PC-3 (cell line): ENCODE data around the gene SLC25A12. TPM values are rescaled to one million over a fixed set of nuclear protein-coding genes. Genes with fewer than 3 reads are reported as not detected.
A peak's percentile ranks its signal among the peaks of the same experiment; 100 is the strongest.

ENCODE experiments used
- ATAC-seq: fragments of 200-7000 bp; cut with Tn5 transposase; 2 replicates; pipeline ENCODE4 v1.9.1; 2020; ENCODE audit warnings: mild to moderate bottlenecking, moderate library complexity
- BruUV-seq: library from RNA; stranded (reverse); fragments of 400-500 nt; replicated peaks from 2 replicates; lab custom pipeline; 2021; lab: Mats Ljungman, UMichigan
- CTCF ChIA-PET: fragments of 300-600 bp; sonication (Branson Sonifier 250); formaldehyde crosslinking; loops from one replicate; lab custom pipeline; 2022; ENCODE audit warnings: antibody characterized with exemption; lab: Charles Lee
- POLR2A ChIA-PET: fragments of 300-600 bp; sonication (Branson Sonifier 250); formaldehyde crosslinking; loops from one replicate; lab custom pipeline; 2022; ENCODE audit warnings: antibody characterized with exemption; ENCODE audit not compliant: unreplicated experiment; lab: Charles Lee
- DNase-seq: peaks from one replicate; pipeline ENCODE4 v3.0.0-alpha.2; 2015
- H2AFZ ChIP-seq: fragments of 300-600 bp; sonication (generic); 2 replicates; pipeline ENCODE4 v1.6.0; 2016; ENCODE audit warnings: antibody characterized with exemption, low read length
- H3F3A ChIP-seq: fragments of 300-600 bp; sonication (generic); one replicate; pipeline ENCODE4 v1.6.0; 2017; ENCODE audit warnings: antibody characterized with exemption, low read length, control low read depth, mild to moderate bottlenecking; ENCODE audit not compliant: unreplicated experiment
- H3K27ac ChIP-seq: fragments of 300-600 bp; sonication (generic); 2 replicates; pipeline ENCODE4 v1.5.1; 2016; ENCODE audit warnings: mild to moderate bottlenecking, low read length
- H3K27me3 ChIP-seq: fragments of 300-600 bp; sonication (generic); 2 replicates; pipeline ENCODE4 v1.6.1; 2016; ENCODE audit warnings: low read length, mixed read lengths
- H3K36me3 ChIP-seq: fragments of 300-600 bp; sonication (generic); 2 replicates; pipeline ENCODE4 v1.6.1; 2016; ENCODE audit warnings: low read depth, mixed run types, low read length, mixed read lengths
- H3K4me1 ChIP-seq: fragments of 300-600 bp; sonication (generic); 2 replicates; pipeline ENCODE4 v1.5.1; 2016; ENCODE audit warnings: low read length; ENCODE audit not compliant: insufficient read depth
- H3K4me2 ChIP-seq: fragments of 300-600 bp; sonication (generic); 2 replicates; pipeline ENCODE4 v1.6.0; 2016; ENCODE audit warnings: low read length
- H3K4me3 ChIP-seq: fragments of 300-600 bp; sonication (generic); 2 replicates; pipeline ENCODE4 v1.5.1; 2016; ENCODE audit warnings: mild to moderate bottlenecking, low read length, mixed read lengths
- H3K79me2 ChIP-seq: fragments of 300-600 bp; sonication (generic); 2 replicates; pipeline ENCODE4 v1.6.1; 2017; ENCODE audit warnings: low read length, mixed read lengths
- H3K9ac ChIP-seq: fragments of 300-600 bp; sonication (generic); 2 replicates; pipeline ENCODE4 v1.6.0; 2016; ENCODE audit warnings: mild to moderate bottlenecking, low read length
- H3K9me2 ChIP-seq: fragments of 300-600 bp; sonication (generic); replicated peaks from 2 replicates; pipeline ENCODE4 v1.6.1; 2016; ENCODE audit warnings: mixed run types, low read length, mixed read lengths
- H3K9me3 ChIP-seq: fragments of 300-600 bp; sonication (generic); 2 replicates; pipeline ENCODE4 v1.6.1; 2016; ENCODE audit warnings: low read length, mixed read lengths
- H4K20me1 ChIP-seq: fragments of 300-600 bp; sonication (generic); 2 replicates; pipeline ENCODE4 v1.6.1; 2016; ENCODE audit warnings: low read length, mixed read lengths
- CTCF ChIP-seq: fragments of 300-600 bp; sonication (generic); conservative IDR thresholded peaks from 2 replicates; pipeline ENCODE4 v1.5.1; 2017; ENCODE audit warnings: antibody characterized with exemption, low read depth, mild to moderate bottlenecking, low read length
- EZH2 ChIP-seq: fragments of 300-600 bp; sonication (generic); IDR thresholded peaks from one replicate; pipeline ENCODE4 v1.6.1; 2017; ENCODE audit warnings: antibody characterized with exemption, mild to moderate bottlenecking, low read length; ENCODE audit not compliant: unreplicated experiment
- EZH2phosphoT487 ChIP-seq: fragments of 300-600 bp; sonication (generic); IDR thresholded peaks from 2 replicates; pipeline ENCODE4 v1.6.1; 2018; ENCODE audit warnings: mild to moderate bottlenecking, antibody characterized with exemption, low read length, borderline replicate concordance
- intact Hi-C: fragments of 100-400 bp; cut with micrococcal nuclease; formaldehyde crosslinking; loops from 2 replicates; pipeline ENCODE4 v1.9.0; 2023
- total RNA-seq: library from RNA; depleted of rRNA; stranded (reverse); fragments of >200 nt; gene quantifications from 2 replicates; pipeline ENCODE4 v1.2.3, GENCODE V29; 2014

Gene SLC25A12
- total RNA-seq, 1 experiment from 2014 or later: 18.4 TPM

- Histone ChIP-seq H3K9me2 (no peaks in the 10 kb centered on the region), H3K4me1 (no peaks in the 10 kb centered on the region), H3K9ac (no peak overlapping the region), H3K9me3 (no peaks in the 10 kb centered on the region), H4K20me1 (no peaks in the 10 kb centered on the region), H3K27me3 (no peaks in the 10 kb centered on the region), H2AFZ (no peak overlapping the region), H3K27ac (no peak overlapping the region), H3F3A (no peaks in the 10 kb centered on the region), H3K79me2 (no peaks in the 10 kb centered on the region), H3K4me2 (no peak overlapping the region), H3K4me3 (no peak overlapping the region), H3K36me3 (no peaks in the 10 kb centered on the region)
- ChIA-PET POLR2A (no interaction called here), CTCF (no interaction called here)
- no TSS peak for BruUV-seq
- no peak for ATAC-seq
- TF ChIP-seq EZH2phosphoT487 (no peak), EZH2 (no peak), CTCF (no peak)
- DNase-seq: no peak
- intact Hi-C loops: no loop called here
These were observed 121.7 kb downstream of the SLC25A12 start for GRCh38 chr2:171772373-171772772.

DNA sequence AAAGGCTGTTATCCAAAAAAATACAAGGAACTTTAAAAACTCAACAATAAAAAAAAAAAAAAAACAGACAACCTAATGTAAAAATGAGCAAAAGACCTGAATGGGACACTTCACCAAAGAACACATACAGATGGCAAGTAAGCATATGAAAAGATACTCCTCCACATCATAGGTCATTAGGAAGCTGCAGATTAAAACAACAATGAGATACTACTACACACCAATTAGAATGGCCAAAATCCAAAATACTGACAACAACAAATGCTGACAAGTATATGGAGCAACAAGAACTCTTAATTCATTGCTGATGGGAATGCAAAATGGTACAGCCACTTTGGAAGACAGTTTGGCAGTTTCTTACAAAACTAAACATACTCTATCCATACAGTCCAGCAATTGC is 122.6 kb downstream of the SLC25A12 start:
- CTCF ChIA-PET: no interaction called here
- POLR2A ChIA-PET: no interaction called here
- H4K20me1 ChIP-seq: no peaks in the 10 kb centered on the region
- intact Hi-C loops: no loop called here
- H3K27ac ChIP-seq: no peak overlapping the region
- no TSS peak for BruUV-seq
- no peaks in the 10 kb centered on the region for H3K36me3 ChIP-seq
- no peak overlapping the region for H3K4me3 ChIP-seq
- H3K9me3 ChIP-seq: no peaks in the 10 kb centered on the region
- no peaks in the 10 kb centered on the region for H3K27me3 ChIP-seq
- no peak for TF ChIP-seq CTCF
- TF ChIP-seq EZH2phosphoT487: no peak
- TF ChIP-seq EZH2: no peak
- no peaks in the 10 kb centered on the region for H3K79me2 ChIP-seq
- no peak overlapping the region for H3K4me2 ChIP-seq
- no peak for DNase-seq
- no peaks in the 10 kb centered on the region for H3K9me2 ChIP-seq
- no peak overlapping the region for H3K9ac ChIP-seq
- no peak overlapping the region for H2AFZ ChIP-seq
- no peak for ATAC-seq
- H3K4me1 ChIP-seq: no peaks in the 10 kb centered on the region
- H3F3A ChIP-seq: no peaks in the 10 kb centered on the region

GRCh38 chr2:171763602-171764001 is 130.4 kb downstream of the SLC25A12 start:
- H3F3A ChIP-seq: no peaks in the 10 kb centered on the region
- no peaks in the 10 kb centered on the region for H4K20me1 ChIP-seq
- ChIA-PET POLR2A (no interaction called here), CTCF (interaction anchor here (0.5 kb wide), 2 partner anchors 327 to 1558 kb away, joined by 3 to 5 read pairs; no protein-coding TSS in a partner anchor)
- peak overlapping the region; percentile 15; the same call in 1 of the 2 replicates for H3K4me3 ChIP-seq
- intact Hi-C loops: loop anchor here (5.0 kb wide), 1 partner anchor 51 kb away; no protein-coding TSS in a partner anchor
- peak overlapping the region; percentile 54 for H3K9ac ChIP-seq
- H3K4me1 ChIP-seq: peaks cover 24% of the 10 kb centered on the region
- 0 out of 2 replicates have a peak overlapping the region, but pooled peaks have one; percentile 31 for H2AFZ ChIP-seq
- DNase-seq (peak; percentile 77), ATAC-seq (peak; percentile 97)
- no peaks in the 10 kb centered on the region for H3K9me2 ChIP-seq
- TF ChIP-seq EZH2phosphoT487: no peak
- TF ChIP-seq EZH2: no peak
- no peak for TF ChIP-seq CTCF
- H3K9me3 ChIP-seq: no peaks in the 10 kb centered on the region
- H3K27ac ChIP-seq: peak overlapping the region; percentile 94
- no peaks in the 10 kb centered on the region for H3K27me3 ChIP-seq
- peaks cover 6% of the 10 kb centered on the region; the same call in 1 of the 2 replicates for H3K36me3 ChIP-seq
- BruUV-seq: no TSS peak
- no peaks in the 10 kb centered on the region for H3K79me2 ChIP-seq
- H3K4me2 ChIP-seq: peak overlapping the region; percentile 69
